Cortex of kidney (tissue), 1 donor: Measurements from ENCODE around the gene PRH1.

ENCODE experiments used
- DNase-seq: peaks from one replicate; lab custom pipeline; 2025; lab: John Stamatoyannopoulos, UW

PRH1 gene

DNA sequence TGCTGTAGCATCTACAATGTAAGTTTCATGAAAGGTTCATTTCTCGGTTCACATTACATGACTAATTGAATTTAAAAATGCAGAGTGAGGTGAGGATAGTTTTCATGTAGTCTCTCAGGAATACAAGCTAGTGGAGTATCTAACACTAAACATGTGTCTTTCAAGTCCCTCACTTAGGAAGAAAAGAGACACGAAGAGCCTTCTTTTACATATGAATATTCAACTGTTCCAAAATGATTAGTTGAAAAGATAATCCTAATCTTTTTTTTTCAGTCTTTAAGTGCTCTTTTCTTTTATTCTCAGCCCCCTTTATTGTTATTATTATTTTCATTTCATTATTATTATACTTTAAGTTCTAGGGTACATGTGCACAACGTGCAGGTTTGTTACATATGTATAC is 45.6 kb downstream of the PRH1 start:
- DNase-seq = no peak
